Hair follicular keratinocyte (primary cell): Measurements from ENCODE around the gene IDH3G. TPM values are rescaled to one million over a fixed set of nuclear protein-coding genes. Genes with fewer than 3 reads are reported as not detected.

Experiments
- total RNA-seq: library from RNA; depleted of rRNA; stranded (reverse); fragments of >200 nt; gene quantifications from 2 replicates; pipeline ENCODE4 v1.2.3, GENCODE V29; 2015

The IDH3G gene
- 71.1 and 76.5 TPM in 2 replicates for total RNA-seq

DNA sequence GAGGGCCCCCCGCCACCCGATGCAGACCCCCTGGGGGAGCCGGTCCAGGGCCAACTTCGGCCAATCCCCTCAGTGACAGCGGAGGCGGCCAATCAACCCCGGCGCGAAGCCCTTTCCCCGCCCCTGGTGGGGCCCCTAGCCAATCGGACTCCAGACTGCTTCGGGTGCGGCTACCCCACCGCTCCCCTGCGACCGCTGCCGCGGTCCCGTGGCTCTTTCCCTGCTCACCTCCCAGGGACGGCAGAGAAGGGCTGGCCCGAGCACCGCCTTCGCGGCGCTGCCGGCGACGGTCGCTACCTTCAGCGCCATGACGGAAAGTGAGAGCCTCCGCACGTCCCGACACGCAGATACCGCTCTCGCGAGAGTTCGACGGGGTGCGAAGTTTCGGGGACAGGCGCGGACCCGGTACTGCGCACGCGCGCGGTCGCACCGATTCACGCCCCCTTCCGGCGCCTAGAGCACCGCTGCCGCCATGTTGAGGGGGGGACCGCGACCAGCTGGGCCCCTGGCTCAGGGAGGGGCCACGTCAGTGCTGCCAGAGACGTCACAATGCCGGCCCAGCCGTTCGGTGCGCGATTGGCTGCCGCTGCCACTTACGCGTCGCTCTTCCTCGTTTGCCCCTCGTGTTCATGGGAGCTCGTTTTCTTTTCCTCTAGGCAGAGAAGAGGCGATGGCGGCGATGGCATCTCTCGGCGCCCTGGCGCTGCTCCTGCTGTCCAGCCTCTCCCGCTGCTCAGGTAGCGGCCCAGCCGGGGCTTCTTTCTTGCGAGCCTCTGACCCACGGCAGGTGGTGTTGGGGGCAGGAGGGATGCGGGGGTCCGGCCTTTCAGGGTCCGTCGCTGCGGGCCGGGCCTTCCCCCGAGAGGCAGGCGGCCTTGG lies at the start of gene IDH3G, which contains the start of gene SSR4:
TSS of gene IDH3G (minus strand) at position 358 of the 879 bp plus-strand sequence. CDS start at position 309, 49 bp downstream.
TSS of gene SSR4 (plus strand) at position 651 of the 879 bp plus-strand sequence. CDS start at position 671, 20 bp downstream.

DNA sequence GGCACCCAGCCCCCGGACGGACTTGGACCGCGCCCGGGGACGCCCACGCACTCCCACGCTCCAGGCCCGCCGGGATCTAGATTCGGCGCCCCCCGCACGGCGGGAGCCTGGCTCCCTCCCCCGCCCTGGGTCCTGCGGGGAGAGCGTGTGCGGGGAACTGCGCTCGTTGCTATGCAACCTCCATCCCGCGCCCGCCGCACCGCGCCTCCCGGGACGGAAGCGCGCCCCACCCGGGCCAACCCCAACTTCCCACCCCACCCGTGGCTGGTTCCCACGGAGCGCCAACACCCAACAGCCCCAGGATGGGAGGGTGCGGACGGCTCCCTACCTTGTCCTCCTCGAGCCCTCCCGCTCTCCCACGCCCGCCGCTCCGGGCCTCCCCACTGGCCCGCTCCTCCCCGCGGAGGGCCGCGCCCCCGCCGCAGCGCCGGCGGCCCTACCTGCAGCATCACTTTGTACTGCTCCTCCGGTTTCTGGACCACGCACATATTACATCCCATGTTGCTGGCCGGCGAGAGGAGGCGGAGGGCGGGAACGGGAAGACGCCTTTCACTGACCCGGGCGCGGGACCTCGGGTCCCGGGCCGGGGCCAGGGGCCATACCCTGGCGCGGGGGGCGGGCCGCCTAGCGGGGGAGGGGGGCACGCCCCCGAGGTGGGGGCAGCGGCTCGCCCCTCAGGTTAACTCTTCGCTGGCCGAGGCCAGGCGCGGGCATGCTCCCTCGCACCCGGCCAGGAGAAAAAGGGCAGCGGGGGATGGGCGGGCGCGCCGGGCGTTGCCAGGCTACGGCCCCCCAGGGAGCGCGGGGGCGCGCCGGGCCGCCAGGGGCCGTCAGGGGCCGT lies 35.8 kb upstream of the IDH3G start, which contains the start of gene PDZD4:
TSS of gene PDZD4 (minus strand) at position 746 of the 841 bp plus-strand sequence. CDS start at position 500, 246 bp downstream.

DNA sequence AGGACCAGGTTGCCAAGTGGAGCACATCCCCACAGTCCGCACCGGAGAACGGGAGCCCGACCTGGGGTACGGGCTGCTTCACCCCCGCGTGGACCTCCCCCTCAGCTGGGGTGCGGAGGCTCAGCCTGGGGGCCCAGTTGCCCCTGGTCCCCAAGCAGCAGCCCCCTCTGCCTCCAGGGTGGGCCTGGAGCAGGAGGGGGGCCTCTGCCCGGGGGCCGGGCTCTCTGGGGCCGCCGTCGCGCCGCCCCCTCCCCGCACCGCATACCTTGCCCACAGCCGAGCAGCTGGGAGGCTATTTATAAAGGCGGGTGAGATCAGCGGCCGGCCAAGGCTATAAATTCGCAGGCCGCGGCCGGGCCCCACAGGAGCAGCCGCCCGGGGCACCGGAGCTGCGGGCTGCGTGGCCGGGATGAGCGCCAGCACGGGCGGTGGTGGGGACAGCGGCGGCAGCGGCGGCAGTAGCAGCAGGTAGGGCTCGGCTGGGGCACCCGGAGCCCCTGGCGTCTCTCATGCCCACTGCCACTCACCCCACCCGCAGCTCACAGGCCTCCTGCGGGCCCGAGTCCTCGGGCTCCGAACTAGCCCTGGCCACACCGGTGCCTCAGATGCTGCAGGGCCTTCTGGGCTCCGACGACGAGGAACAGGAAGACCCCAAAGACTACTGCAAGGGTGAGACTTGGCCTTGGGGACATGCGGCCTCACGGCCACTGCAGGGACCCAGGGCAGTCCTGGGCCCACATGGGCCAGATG lies 13.3 kb downstream of the IDH3G start, which contains the start of gene SRPK3:
TSS of gene SRPK3 (plus strand) at position 364 of the 750 bp plus-strand sequence. CDS start at position 410, 46 bp downstream.

DNA sequence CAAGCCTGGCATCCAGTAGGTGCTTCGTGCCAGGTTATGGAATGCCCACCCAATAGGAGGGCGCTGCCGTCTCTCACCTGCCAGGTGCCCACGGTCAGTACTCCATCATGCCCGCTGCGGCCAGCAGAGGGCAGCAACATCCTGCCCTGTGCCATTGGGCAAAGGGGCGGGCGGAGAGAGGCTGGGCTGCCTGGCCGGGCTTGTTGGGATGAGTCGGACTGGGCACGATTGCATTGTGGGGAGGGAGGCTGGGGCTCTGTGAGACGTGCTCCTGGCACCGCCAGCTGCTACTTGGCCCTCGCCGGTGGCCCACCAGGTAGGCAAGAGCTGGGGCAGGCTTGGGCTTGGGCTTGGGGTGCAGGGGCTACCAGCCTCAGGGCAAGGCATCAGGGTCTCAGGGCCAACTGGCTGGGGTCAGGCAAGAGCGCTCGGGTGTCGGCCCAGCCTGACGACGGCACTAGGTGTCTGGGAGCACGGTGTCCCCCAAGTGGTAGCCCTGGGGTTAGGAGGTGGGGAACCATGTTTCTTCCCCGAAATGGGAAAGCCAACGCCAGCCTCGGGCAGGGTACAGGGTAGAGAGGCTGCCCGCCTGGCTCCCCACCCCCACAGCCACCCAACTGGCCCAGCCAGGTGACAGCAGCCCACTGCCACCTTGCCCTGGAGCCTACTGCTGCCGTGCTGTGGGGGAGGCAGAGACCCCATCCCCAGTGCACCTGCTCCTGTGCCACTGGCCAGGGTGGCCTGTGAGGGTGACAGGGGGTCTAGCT lies 30.0 kb downstream of the IDH3G start, which contains the start of gene PLXNB3:
TSS of gene PLXNB3 (plus strand) at position 261 of the 767 bp plus-strand sequence. CDS start 1,287 bp downstream, outside the sequence.

Other genes with a start within 250 kb of the IDH3G start
- gene CCNQ, start 195.2 kb downstream of the IDH3G start, total RNA-seq = 46.9 and 64.9 TPM in 2 replicates
- 2.5 and 2.9 TPM in 2 replicates for gene DUSP9, start 147.2 kb downstream of the IDH3G start, total RNA-seq
- not detected in 2 replicates for gene PNCK, start 120.6 kb downstream of the IDH3G start, total RNA-seq
- gene SLC6A8, start 106.4 kb downstream of the IDH3G start, total RNA-seq = 20.2 and 20.9 TPM in 2 replicates
- gene BCAP31, start 70.0 kb downstream of the IDH3G start, total RNA-seq = 181 and 206 TPM in 2 replicates
- gene ABCD1, start 69.5 kb downstream of the IDH3G start, total RNA-seq = 1.2 and 3.0 TPM in 2 replicates
- 5.2 and 5.4 TPM in 2 replicates for gene PLXNB3, start 30.1 kb downstream of the IDH3G start, total RNA-seq
- gene SRPK3, start 13.3 kb downstream of the IDH3G start, total RNA-seq = 0.11 TPM in 1 of 2 replicates, not detected in the other
- 192 and 305 TPM in 2 replicates for gene SSR4, start 293 bp upstream of the IDH3G start, total RNA-seq
- 0.04 TPM in 1 of 2 replicates, not detected in the other for gene PDZD4, start 36.2 kb upstream of the IDH3G start, total RNA-seq
- 3.0 and 9.4 TPM in 2 replicates for gene L1CAM, start 91.8 kb upstream of the IDH3G start, total RNA-seq
- not detected in 2 replicates for gene AVPR2, start 110.3 kb upstream of the IDH3G start, total RNA-seq
- 0.84 and 2.0 TPM in 2 replicates for gene ARHGAP4, start 131.9 kb upstream of the IDH3G start, total RNA-seq
- 138 and 185 TPM in 2 replicates for gene NAA10, start 140.7 kb upstream of the IDH3G start, total RNA-seq
- gene RENBP, start 150.3 kb upstream of the IDH3G start, total RNA-seq = not detected in 2 replicates
- 31.3 and 38.8 TPM in 2 replicates for gene HCFC1, start 177.4 kb upstream of the IDH3G start, total RNA-seq
- gene TMEM187, start 178.4 kb upstream of the IDH3G start, total RNA-seq = 10.3 and 12.0 TPM in 2 replicates
- 136 and 159 TPM in 2 replicates for gene IRAK1, start 225.5 kb upstream of the IDH3G start, total RNA-seq